Astrocyte (in vitro differentiated cells and primary cell): ENCODE results near the gene SIK3. TPM values are rescaled to one million over a fixed set of nuclear protein-coding genes. Genes with fewer than 3 reads are reported as not detected.

Experiments used
- DNase-seq: peaks from one replicate; pipeline ENCODE4 v3.0.0-alpha.2; 2010; ENCODE audit warnings: low read depth
- FAIRE-seq: peaks from 2 replicates; lab custom pipeline; 2011; peaks lifted over from hg19 to GRCh38; lab: Jason Lieb, UNC
- H2AFZ ChIP-seq: 2 replicates; pipeline ENCODE4 v1.6.0; 2012; ENCODE audit warnings: low read depth, low read length, inconsistent platforms
- H3K27ac ChIP-seq: 2 replicates; pipeline ENCODE4 v1.5.1; 2011; ENCODE audit warnings: low read depth, low read length, inconsistent platforms
- H3K27me3 ChIP-seq: 2 replicates; pipeline ENCODE4 v1.6.0; 2011; ENCODE audit warnings: low read length, inconsistent platforms; ENCODE audit not compliant: insufficient read depth
- H3K36me3 ChIP-seq: 2 replicates; pipeline ENCODE4 v1.5.1; 2011; ENCODE audit warnings: low read length, inconsistent platforms; ENCODE audit not compliant: insufficient read depth
- H3K4me1 ChIP-seq: 2 replicates; pipeline ENCODE4 v1.5.1; 2011; ENCODE audit warnings: low read length, inconsistent platforms; ENCODE audit not compliant: insufficient read depth
- H3K4me2 ChIP-seq: 2 replicates; pipeline ENCODE4 v1.6.0; 2012; ENCODE audit warnings: low read length, inconsistent platforms
- H3K4me3 ChIP-seq: 2 replicates; pipeline ENCODE4 v1.5.1; 2011; ENCODE audit warnings: low read depth, mild to moderate bottlenecking, low read length, inconsistent platforms; ENCODE audit not compliant: insufficient read depth
- H3K79me2 ChIP-seq: 2 replicates; pipeline ENCODE4 v1.6.0; 2012; ENCODE audit warnings: mild to moderate bottlenecking, low read length, inconsistent platforms; ENCODE audit not compliant: insufficient read depth
- H3K9ac ChIP-seq: 2 replicates; pipeline ENCODE4 v1.6.0; 2012; ENCODE audit warnings: mild to moderate bottlenecking, low read length, inconsistent platforms
- H3K9me3 ChIP-seq: 2 replicates; pipeline ENCODE4 v1.5.1; 2012; ENCODE audit warnings: low read depth, mild to moderate bottlenecking, low read length, inconsistent platforms; ENCODE audit not compliant: insufficient read depth
- H4K20me1 ChIP-seq: 2 replicates; pipeline ENCODE4 v1.6.0; 2012; ENCODE audit warnings: low read length, inconsistent platforms; ENCODE audit not compliant: insufficient read depth
- H3K27ac Mint-ChIP-seq: one replicate; pipeline ENCODE4 v1.8.0; 2021; ENCODE audit warnings: mild to moderate bottlenecking, mixed read lengths; ENCODE audit not compliant: unreplicated experiment
- H3K27me3 Mint-ChIP-seq: one replicate; pipeline ENCODE4 v1.8.0; 2021; ENCODE audit warnings: low read depth, mixed read lengths; ENCODE audit not compliant: unreplicated experiment
- H3K36me3 Mint-ChIP-seq: one replicate; pipeline ENCODE4 v1.8.0; 2021; ENCODE audit warnings: low read depth, mixed read lengths; ENCODE audit not compliant: unreplicated experiment
- H3K4me1 Mint-ChIP-seq: one replicate; pipeline ENCODE4 v1.8.0; 2021; ENCODE audit warnings: low read depth, mixed read lengths; ENCODE audit not compliant: unreplicated experiment
- H3K4me3 Mint-ChIP-seq: one replicate; pipeline ENCODE4 v1.8.0; 2021; ENCODE audit warnings: mild to moderate bottlenecking, moderate library complexity, mixed read lengths; ENCODE audit not compliant: unreplicated experiment
- H3K9me3 Mint-ChIP-seq: one replicate; pipeline ENCODE4 v1.8.0; 2021; ENCODE audit warnings: mild to moderate bottlenecking, mixed read lengths; ENCODE audit not compliant: unreplicated experiment
- EZH2 ChIP-seq: IDR thresholded peaks from 2 replicates; pipeline ENCODE4 v1.6.1; 2012; ENCODE audit warnings: mild to moderate bottlenecking, low read length, inconsistent platforms; ENCODE audit not compliant: insufficient read depth
- total RNA-seq: library from RNA; stranded (reverse); gene quantifications from 2 replicates; pipeline ENCODE4 v1.2.1, GENCODE V29; 2021
- TF ChIP-seq, protein P1 (sequence below): IDR thresholded peaks from 2 replicates; pipeline ENCODE4 v1.5.1; 2011; ENCODE audit warnings: low read depth, mild to moderate bottlenecking, inconsistent platforms, low read length, moderate library complexity; ENCODE audit not compliant: insufficient read depth

The SIK3 gene
- total RNA-seq, 1 donor from 2014 or later = 34.4 TPM

DNA sequence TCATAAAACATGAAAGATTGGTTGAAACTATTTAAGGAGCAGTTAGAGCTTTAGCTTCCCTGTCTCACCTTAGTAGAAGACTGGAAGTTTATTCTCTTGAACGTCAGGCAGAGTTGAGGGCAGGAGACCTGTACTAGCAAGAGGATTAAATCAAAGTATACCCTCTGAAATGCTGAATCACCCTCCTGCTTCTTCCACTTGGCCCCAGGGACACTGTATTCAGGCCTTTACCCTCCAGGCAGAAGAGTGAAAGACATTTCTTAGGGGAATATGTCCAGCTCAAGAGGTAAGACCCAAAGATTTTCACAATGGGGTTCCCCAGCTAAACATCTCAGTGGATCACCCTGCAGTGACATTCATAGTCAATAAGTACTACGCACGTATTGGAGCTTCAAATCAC, 287.0 kb downstream of the SIK3 start:
- H3K4me1 Mint-ChIP-seq = no peaks in the 10 kb centered on the region
- H3K9me3 Mint-ChIP-seq = no peaks in the 10 kb centered on the region
- H3K27ac Mint-ChIP-seq = no peak overlapping the region
- no peak overlapping the region for H3K4me3 ChIP-seq
- H3K27me3 ChIP-seq = peaks cover under 1% of the 10 kb centered on the region
- peaks cover 3% of the 10 kb centered on the region for H3K27me3 Mint-ChIP-seq
- no peak overlapping the region for H3K4me2 ChIP-seq
- H2AFZ ChIP-seq = no peak overlapping the region
- FAIRE-seq = no peak
- no peaks in the 10 kb centered on the region for H3K36me3 Mint-ChIP-seq
- H3K4me3 Mint-ChIP-seq = no peak overlapping the region
- no peak for DNase-seq
- H3K9me3 ChIP-seq = no peaks in the 10 kb centered on the region
- TF ChIP-seq, protein P1, sequence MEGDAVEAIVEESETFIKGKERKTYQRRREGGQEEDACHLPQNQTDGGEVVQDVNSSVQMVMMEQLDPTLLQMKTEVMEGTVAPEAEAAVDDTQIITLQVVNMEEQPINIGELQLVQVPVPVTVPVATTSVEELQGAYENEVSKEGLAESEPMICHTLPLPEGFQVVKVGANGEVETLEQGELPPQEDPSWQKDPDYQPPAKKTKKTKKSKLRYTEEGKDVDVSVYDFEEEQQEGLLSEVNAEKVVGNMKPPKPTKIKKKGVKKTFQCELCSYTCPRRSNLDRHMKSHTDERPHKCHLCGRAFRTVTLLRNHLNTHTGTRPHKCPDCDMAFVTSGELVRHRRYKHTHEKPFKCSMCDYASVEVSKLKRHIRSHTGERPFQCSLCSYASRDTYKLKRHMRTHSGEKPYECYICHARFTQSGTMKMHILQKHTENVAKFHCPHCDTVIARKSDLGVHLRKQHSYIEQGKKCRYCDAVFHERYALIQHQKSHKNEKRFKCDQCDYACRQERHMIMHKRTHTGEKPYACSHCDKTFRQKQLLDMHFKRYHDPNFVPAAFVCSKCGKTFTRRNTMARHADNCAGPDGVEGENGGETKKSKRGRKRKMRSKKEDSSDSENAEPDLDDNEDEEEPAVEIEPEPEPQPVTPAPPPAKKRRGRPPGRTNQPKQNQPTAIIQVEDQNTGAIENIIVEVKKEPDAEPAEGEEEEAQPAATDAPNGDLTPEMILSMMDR = no peak
- no peak for TF ChIP-seq EZH2
- no peak overlapping the region for H3K27ac ChIP-seq
- H3K4me1 ChIP-seq = no peaks in the 10 kb centered on the region
- no peaks in the 10 kb centered on the region for H3K36me3 ChIP-seq
- no peaks in the 10 kb centered on the region for H3K79me2 ChIP-seq
- H3K9ac ChIP-seq = no peak overlapping the region
- no peaks in the 10 kb centered on the region for H4K20me1 ChIP-seq

- Histone ChIP-seq H4K20me1 (no peaks in the 10 kb centered on the region), H3K9ac (no peak overlapping the region), H3K36me3 (no peaks in the 10 kb centered on the region), H3K79me2 (no peaks in the 10 kb centered on the region), H3K4me3 (no peak overlapping the region), H3K4me1 (no peaks in the 10 kb centered on the region), H2AFZ (no peak overlapping the region), H3K4me2 (no peak overlapping the region), H3K9me3 (no peaks in the 10 kb centered on the region), H3K27me3 (peaks cover 5% of the 10 kb centered on the region), H3K27ac (no peak overlapping the region)
- Mint-ChIP-seq H3K9me3 (no peaks in the 10 kb centered on the region), H3K4me1 (no peaks in the 10 kb centered on the region), H3K4me3 (no peak overlapping the region), H3K36me3 (no peaks in the 10 kb centered on the region), H3K27ac (no peak overlapping the region), H3K27me3 (peaks cover 6% of the 10 kb centered on the region)
- no peak for FAIRE-seq
- TF ChIP-seq, protein P1 = no peak
- no peak for TF ChIP-seq EZH2
- no peak for DNase-seq
Measured at GRCh38 chr11:116808262-116809175, 289.7 kb downstream of the SIK3 start.
